Activated CD4-positive, alpha-beta T cell treated with anti-CD3 and anti-CD28 coated beads for 36 hours (primary cell): ENCODE measurements around the gene PTPRM. TPM values are rescaled to one million over a fixed set of nuclear protein-coding genes. Genes with fewer than 3 reads are reported as not detected.

Source experiments
- ATAC-seq: fragments of 200-7000 bp; cut with Tn5 transposase; one replicate; pipeline ENCODE4 v1.10.0; 2021; ENCODE audit warnings: mild to moderate bottlenecking, moderate library complexity
- CTCF ChIA-PET: fragments of 350-600 bp; sonication (Branson Sonifier 250); formaldehyde crosslinking; loops from one replicate; lab custom pipeline; 2021; ENCODE audit warnings: antibody characterized with exemption; lab: Charles Lee
- POLR2A ChIA-PET: fragments of 350-600 bp; sonication (Branson Sonifier 250); formaldehyde crosslinking; loops from one replicate; lab custom pipeline; 2021; ENCODE audit warnings: antibody characterized with exemption, inconsistent platforms; lab: Charles Lee
- DNase-seq: peaks from one replicate; pipeline ENCODE4 v3.0.0-alpha.2; 2020
- H3K27ac Mint-ChIP-seq: one replicate; pipeline ENCODE4 v1.8.0; 2021; ENCODE audit warnings: mixed read lengths
- H3K27me3 Mint-ChIP-seq: one replicate; pipeline ENCODE4 v1.8.0; 2021; ENCODE audit warnings: mixed read lengths
- H3K36me3 Mint-ChIP-seq: one replicate; pipeline ENCODE4 v1.8.0; 2021; ENCODE audit warnings: low read depth, mixed read lengths
- H3K4me1 Mint-ChIP-seq: one replicate; pipeline ENCODE4 v1.8.0; 2021; ENCODE audit warnings: mixed read lengths
- H3K4me3 Mint-ChIP-seq: one replicate; pipeline ENCODE4 v1.8.0; 2021; ENCODE audit warnings: mild to moderate bottlenecking, moderate library complexity, mixed read lengths
- H3K9me3 Mint-ChIP-seq: one replicate; pipeline ENCODE4 v1.8.0; 2021; ENCODE audit warnings: low read depth, mixed read lengths
- intact Hi-C, 2 experiments: fragments of 100-400 bp; cut with DNase I in 1 of 2; cut with micrococcal nuclease in 1 of 2; formaldehyde crosslinking; loops; one replicate each; pipeline versions ENCODE4 v1.14.2 to v1.15.1; 2022 to 2024; cut with DNase I, micrococcal nuclease
- total RNA-seq, 2 experiments: library from RNA; stranded (reverse); gene quantifications; one replicate each; pipeline ENCODE4 v1.2.3, GENCODE V29; 2021

PTPRM gene
- total RNA-seq, 2 experiments from 2014 or later = 6.5 to 14.0 TPM

DNA sequence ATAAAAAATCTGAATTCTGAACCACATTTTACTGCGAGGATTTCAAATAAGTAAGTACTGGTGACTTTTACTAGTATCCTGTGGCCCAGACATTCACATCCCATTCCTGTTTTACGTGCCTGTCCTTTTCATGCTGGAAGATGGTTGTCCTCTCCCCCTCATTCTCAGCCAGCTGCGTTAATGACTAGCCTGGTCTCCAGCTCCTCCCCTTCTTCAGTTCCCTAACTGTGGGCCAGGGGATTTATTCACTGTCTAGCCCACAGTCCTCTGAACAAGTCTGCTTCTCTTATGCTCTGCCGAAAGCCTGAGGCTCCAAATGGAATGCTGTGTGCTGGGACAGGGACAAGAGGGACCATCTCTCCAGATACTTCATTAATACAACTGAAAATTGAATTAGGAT is 373.9 kb downstream of the PTPRM start:
- CTCF ChIA-PET = no interaction called here
- no peaks in the 10 kb centered on the region for H3K9me3 Mint-ChIP-seq
- H3K27ac Mint-ChIP-seq = no peak overlapping the region
- POLR2A ChIA-PET = no interaction called here
- H3K36me3 Mint-ChIP-seq = no peaks in the 10 kb centered on the region
- H3K4me3 Mint-ChIP-seq = no peak overlapping the region
- intact Hi-C loops = no loop called here
- no peak for DNase-seq
- ATAC-seq = no peak
- H3K4me1 Mint-ChIP-seq = peaks cover 3% of the 10 kb centered on the region
- H3K27me3 Mint-ChIP-seq = no peaks in the 10 kb centered on the region

DNA sequence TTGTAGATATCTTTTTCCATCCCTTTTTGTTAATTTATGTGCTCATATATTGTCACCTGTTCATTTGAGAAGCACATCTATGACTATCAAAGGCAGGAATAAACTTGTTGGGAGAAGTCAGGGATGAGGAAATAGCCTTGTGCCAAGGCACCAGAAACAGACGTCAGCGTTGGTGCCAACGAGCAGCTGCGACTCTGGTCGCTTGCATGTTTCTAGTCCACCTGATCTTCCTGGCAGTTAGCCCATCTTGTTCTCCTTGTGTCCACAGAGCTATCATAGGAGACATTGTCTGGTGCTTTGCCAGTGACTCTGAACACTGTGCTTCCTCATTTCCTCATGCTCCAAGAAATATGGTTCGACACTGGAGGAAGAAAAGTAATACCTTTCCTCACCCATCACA is 374.4 kb downstream of the PTPRM start:
- intact Hi-C loops = no loop called here
- DNase-seq = no peak
- peaks cover 6% of the 10 kb centered on the region for H3K4me1 Mint-ChIP-seq
- no peak overlapping the region for H3K27ac Mint-ChIP-seq
- CTCF ChIA-PET = no interaction called here
- H3K4me3 Mint-ChIP-seq = no peak overlapping the region
- H3K27me3 Mint-ChIP-seq = no peaks in the 10 kb centered on the region
- POLR2A ChIA-PET = no interaction called here
- no peaks in the 10 kb centered on the region for H3K36me3 Mint-ChIP-seq
- no peaks in the 10 kb centered on the region for H3K9me3 Mint-ChIP-seq
- no peak for ATAC-seq

DNA sequence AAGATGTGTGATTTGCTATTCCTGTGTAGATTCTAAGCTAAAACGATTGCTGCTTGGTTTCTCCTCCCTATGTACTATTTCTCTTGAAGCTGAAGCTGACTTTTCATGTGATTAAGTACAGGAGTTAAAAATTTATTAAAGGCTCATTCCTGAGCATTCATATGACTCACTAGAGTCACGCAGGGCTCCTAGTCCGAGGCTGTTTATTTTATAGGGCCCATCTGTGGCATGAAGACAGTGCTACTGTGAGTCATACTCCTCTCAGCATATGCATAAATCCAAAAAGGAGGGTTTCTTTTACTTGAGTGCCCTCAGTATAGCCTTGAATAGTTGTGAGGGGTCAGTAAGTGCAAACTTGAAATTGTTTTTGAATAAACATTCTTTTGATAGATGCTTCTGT is 378.8 kb downstream of the PTPRM start:
- Mint-ChIP-seq H3K36me3 (peaks cover 2% of the 10 kb centered on the region), H3K9me3 (no peaks in the 10 kb centered on the region), H3K27ac (peak overlapping the region; percentile 56), H3K27me3 (no peaks in the 10 kb centered on the region), H3K4me3 (peak overlapping the region; percentile 64), H3K4me1 (peaks cover 21% of the 10 kb centered on the region)
- ChIA-PET CTCF (no interaction called here), POLR2A (interaction anchor here (0.6 kb wide), 2 partner anchors 9 to 89 kb away, joined by 3 to 4 read pairs; no protein-coding TSS in a partner anchor)
- ATAC-seq (no peak), DNase-seq (no peak)
- intact Hi-C loops = no loop called here

DNA sequence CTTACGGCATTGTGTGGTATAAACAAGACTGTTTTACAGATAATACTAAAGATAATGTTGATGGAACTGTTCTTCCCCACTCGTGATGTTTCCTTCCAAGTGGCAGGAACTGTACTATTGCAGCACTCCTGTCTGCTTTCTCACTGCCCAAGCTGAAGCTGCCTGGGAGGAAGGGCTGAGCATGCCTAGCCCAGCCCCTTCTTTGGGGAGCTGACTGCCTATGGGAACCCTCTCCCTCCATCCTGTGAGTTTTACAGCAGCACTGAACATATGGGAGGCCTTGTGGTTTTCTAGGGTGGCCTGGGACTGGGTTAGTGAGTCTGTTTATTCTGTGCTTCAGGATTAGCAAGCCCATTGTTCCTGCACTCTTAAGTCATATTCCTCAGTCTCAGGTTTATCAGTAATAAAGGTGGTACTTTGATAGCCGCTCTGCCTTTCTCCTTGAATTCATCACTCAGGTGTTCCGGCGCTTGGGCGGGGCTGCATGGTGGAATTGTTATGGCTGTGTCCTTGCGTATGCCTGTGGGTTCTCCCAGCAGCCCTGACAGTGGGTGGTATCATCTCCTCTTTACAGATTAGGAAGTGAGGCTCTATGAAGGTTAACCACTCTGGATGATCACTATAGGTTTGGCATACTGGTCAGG is 379.7 kb downstream of the PTPRM start:
- ChIA-PET CTCF (interaction anchor here (0.7 kb wide), 1 partner anchor 9 kb away, joined by 3 read pairs; no protein-coding TSS in a partner anchor), POLR2A (no interaction called here)
- Mint-ChIP-seq H3K27ac (peak overlapping the region; percentile 56), H3K27me3 (no peaks in the 10 kb centered on the region), H3K4me3 (peak overlapping the region; percentile 64), H3K36me3 (peaks cover 3% of the 10 kb centered on the region), H3K9me3 (no peaks in the 10 kb centered on the region), H3K4me1 (peaks cover 24% of the 10 kb centered on the region)
- intact Hi-C loops = no loop called here
- ATAC-seq (peak; percentile 50), DNase-seq (peak; percentile 44)

DNA sequence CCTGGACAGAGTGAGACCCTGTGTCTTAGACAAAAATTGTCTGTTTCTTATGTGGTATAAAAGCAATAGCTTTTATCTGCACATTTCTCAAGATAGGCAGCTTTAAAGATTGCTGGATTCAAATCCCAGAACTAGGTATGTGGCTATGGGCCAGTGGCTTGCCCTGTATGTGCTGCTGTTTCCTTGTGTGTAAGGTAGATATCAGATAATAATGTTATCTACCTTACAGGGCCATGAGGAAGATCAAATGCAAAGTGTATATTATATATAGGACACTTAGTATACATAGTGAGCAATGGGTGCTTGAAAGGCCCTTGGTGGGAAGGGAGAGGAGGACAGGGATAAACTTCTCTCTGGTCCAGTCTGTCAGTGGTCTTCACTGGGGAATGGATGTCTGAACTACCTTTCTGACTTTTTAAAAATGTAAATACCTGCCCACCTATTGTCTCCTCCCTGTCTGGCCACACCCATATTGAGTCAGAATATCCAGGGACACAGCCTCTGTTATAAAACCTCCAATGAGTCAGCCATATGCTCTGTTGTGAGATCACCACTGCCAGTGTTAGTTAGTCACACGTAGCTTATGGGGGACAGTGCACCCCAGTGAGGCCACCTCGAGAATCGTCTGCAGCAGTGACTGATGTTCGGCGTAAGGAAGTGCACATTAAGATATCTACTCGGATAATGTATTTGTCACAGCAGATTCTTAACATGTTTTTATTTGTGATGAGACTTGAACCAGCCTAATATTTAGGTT is 383.4 kb downstream of the PTPRM start:
- ChIA-PET CTCF (no interaction called here), POLR2A (no interaction called here)
- intact Hi-C loops = loop anchor here in 1 of 2 experiments (5.0 kb wide), 2 partner anchors 63 to 97 kb away; no protein-coding TSS in a partner anchor
- Mint-ChIP-seq H3K4me1 (peaks cover 45% of the 10 kb centered on the region), H3K27me3 (no peaks in the 10 kb centered on the region), H3K4me3 (no peak overlapping the region), H3K36me3 (peaks cover 3% of the 10 kb centered on the region), H3K9me3 (no peaks in the 10 kb centered on the region), H3K27ac (peak overlapping the region; percentile 56)
- ATAC-seq (peak; percentile 84), DNase-seq (peak; percentile 55)

DNA sequence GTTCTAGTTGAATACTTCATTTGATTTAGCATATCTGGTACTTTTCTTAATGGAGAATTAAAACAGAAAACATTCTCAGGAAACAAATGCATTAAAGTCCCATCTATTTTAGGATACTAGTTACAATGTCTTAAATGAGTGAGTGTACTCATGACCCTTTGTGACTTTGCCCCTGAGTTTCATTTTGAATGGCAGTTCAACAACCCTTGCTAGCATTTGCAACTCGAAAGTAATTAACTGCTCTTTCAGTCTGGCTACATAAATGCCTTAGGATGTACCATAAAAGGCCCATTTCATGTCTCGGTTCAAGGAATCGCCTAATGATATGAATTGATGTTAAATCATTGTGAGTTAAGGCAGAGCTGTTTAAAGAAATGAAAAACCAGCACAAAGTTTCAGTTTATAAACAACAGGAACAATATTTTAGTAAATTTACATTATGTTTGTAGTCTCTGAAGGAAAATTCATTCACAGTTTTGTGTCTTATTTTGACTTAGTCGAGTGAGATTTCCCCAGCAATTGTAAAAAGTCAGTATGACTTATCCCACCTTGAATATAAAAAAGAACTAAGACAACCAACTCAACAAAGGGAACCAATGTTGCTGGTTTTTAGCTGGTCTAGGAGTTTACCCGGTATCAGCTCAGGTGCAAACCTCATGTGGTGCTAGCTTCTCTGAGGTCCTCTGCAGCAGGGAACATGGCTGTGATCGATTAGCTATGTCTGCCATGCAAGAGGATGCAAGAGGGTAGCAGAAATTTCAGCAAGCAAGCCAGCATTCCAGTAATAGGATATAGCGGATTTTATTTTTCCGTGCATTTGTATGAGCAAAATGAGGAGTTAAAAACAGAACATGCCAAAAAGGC is 386.2 kb downstream of the PTPRM start:
- DNase-seq (no peak), ATAC-seq (peak; percentile 55)
- CTCF ChIA-PET = no interaction called here
- H3K4me3 Mint-ChIP-seq = peak overlapping the region; percentile 37
- H3K36me3 Mint-ChIP-seq = peaks cover 3% of the 10 kb centered on the region
- H3K4me1 Mint-ChIP-seq = peaks cover 58% of the 10 kb centered on the region
- H3K9me3 Mint-ChIP-seq = no peaks in the 10 kb centered on the region
- intact Hi-C loops = loop anchor here in 1 of 2 experiments (5.0 kb wide), 2 partner anchors 66 to 94 kb away; no protein-coding TSS in a partner anchor
- H3K27me3 Mint-ChIP-seq = no peaks in the 10 kb centered on the region
- H3K27ac Mint-ChIP-seq = peak overlapping the region; percentile 75
- POLR2A ChIA-PET = no interaction called here

DNA sequence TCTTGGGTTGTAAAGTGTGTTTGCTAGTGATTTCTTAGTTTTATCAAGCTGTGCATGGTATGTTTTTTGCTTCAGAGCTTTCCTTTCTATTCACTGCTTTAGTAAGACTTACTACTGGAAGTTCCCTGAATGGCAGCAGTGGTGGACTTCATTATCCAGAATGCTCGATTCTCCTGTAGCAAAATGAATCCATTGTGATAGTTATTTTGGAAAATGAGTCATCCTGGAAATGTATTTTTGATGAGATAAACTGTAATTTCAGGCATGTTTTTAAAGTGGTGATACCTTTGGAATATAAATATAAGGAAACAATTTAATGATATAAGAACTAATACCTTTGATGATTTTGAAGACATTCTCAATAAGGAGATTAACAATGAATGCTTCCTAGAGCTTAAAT is 387.1 kb downstream of the PTPRM start:
- intact Hi-C loops = loop anchor here in 1 of 2 experiments (5.0 kb wide), 2 partner anchors 67 to 93 kb away; no protein-coding TSS in a partner anchor
- DNase-seq = no peak
- POLR2A ChIA-PET = no interaction called here
- Mint-ChIP-seq H3K27me3 (no peaks in the 10 kb centered on the region), H3K36me3 (peaks cover 3% of the 10 kb centered on the region), H3K9me3 (no peaks in the 10 kb centered on the region), H3K4me1 (peaks cover 66% of the 10 kb centered on the region), H3K4me3 (no peak overlapping the region), H3K27ac (peak overlapping the region; percentile 75)
- no peak for ATAC-seq
- CTCF ChIA-PET = interaction anchor here (0.8 kb wide), 1 partner anchor 25 kb away, joined by 3 read pairs; no protein-coding TSS in a partner anchor

DNA sequence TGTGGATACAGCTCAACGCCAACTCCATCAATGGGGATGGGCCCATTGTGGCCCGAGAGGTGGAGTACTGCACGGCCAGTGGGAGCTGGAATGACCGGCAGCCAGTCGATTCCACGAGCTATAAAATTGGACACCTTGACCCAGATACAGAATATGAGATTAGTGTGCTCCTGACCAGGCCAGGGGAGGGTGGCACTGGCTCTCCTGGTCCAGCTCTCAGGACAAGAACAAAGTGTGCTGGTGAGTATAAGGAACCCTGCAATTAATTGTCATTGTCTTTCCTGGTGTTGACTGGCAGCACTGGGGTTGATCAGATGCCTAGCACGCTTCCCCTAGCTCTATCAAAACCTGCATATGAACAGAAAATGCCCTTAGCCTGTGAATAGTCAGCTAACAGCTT is 388.1 kb downstream of the PTPRM start:
- no peaks in the 10 kb centered on the region for H3K27me3 Mint-ChIP-seq
- no peaks in the 10 kb centered on the region for H3K9me3 Mint-ChIP-seq
- DNase-seq (no peak), ATAC-seq (no peak)
- peaks cover 65% of the 10 kb centered on the region for H3K4me1 Mint-ChIP-seq
- intact Hi-C loops = loop anchor here in 1 of 2 experiments (5.0 kb wide), 1 partner anchor 388 kb away; the partner anchor contains the start of gene PTPRM
- ChIA-PET POLR2A (no interaction called here), CTCF (interaction anchor here (0.6 to 0.8 kb wide), 3 partner anchors 26 to 164 kb away, joined by 3 read pairs; no protein-coding TSS in a partner anchor)
- H3K27ac Mint-ChIP-seq = no peak overlapping the region
- H3K36me3 Mint-ChIP-seq = peaks cover 3% of the 10 kb centered on the region
- no peak overlapping the region for H3K4me3 Mint-ChIP-seq

DNA sequence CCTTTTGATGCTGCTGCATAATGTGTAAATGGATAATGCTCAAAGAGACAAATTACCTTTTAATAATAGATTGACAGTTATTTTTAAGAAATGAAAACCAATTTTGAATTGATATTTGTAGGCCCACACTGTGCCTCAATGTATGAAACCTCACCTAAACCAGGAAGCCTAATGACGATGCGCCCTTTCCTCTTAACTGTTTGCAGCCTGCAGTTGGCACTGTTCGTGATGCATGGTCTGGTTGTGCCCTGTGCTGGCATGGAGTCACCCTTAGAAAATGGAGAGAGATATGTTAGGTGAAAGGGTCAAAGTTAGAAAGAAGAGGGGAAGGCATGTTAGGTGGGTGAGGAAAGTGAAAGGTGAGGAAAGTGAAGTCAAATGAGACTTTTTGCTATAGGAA is 390.2 kb downstream of the PTPRM start:
- peak overlapping the region; percentile 24 for H3K4me3 Mint-ChIP-seq
- H3K9me3 Mint-ChIP-seq = no peaks in the 10 kb centered on the region
- peaks cover 58% of the 10 kb centered on the region for H3K4me1 Mint-ChIP-seq
- H3K27ac Mint-ChIP-seq = peak overlapping the region; percentile 73
- DNase-seq = peak; percentile 21
- intact Hi-C loops = loop anchor here in 1 of 2 experiments (5.0 kb wide), 1 partner anchor 390 kb away; the partner anchor contains the start of gene PTPRM
- ChIA-PET POLR2A (no interaction called here), CTCF (no interaction called here)
- ATAC-seq = no peak
- H3K27me3 Mint-ChIP-seq = no peaks in the 10 kb centered on the region
- H3K36me3 Mint-ChIP-seq = no peaks in the 10 kb centered on the region

DNA sequence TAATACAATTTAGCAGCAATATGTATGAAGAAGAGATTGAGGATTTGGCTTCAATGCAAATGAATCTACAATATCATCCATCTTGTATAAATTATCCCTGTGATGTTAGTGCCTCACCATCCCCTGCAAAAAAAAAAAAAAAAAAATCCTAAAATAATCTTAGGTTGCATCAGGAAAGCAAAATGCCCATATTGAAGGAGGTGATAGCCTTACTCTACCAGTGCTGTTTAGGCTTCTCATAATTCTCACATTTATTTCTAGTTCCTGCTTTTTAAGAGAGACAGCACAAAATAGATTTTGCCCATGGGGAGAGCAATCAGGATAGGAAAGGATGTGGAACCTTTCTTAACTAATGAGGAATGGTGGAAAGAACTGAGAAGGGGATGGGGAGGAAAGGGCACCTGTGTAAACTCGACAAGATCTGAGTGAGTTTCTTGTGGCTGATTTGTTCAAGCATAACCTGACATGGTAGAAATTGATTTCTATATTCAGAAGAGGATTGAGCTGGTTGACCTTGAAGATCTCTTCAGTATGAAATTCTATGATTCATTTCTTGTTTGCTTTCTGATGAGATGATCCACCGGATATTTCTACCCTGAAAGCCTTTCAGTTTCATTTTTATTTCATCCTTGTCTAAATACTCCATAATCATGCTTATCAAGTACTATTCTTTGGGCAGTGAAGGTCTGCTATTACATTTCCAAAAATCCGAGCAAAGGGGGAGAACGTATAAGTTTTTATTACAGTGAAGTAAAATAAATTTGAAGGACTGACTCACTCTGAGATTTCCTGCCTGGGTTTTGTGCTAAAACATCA is 391.2 kb downstream of the PTPRM start:
- Mint-ChIP-seq H3K4me3 (peak overlapping the region; percentile 10), H3K4me1 (peaks cover 53% of the 10 kb centered on the region), H3K36me3 (no peaks in the 10 kb centered on the region), H3K27ac (peak overlapping the region; percentile 88), H3K27me3 (no peaks in the 10 kb centered on the region), H3K9me3 (no peaks in the 10 kb centered on the region)
- POLR2A ChIA-PET = no interaction called here
- intact Hi-C loops = loop anchor here in 1 of 2 experiments (1.0 to 5.0 kb wide), 2 partner anchors 87 to 391 kb away; partner anchors contain the start of gene PTPRM
- CTCF ChIA-PET = interaction anchor here (0.6 kb wide), 1 partner anchor 20 kb away, joined by 3 read pairs; no protein-coding TSS in a partner anchor
- DNase-seq (no peak), ATAC-seq (peak; percentile 76)
